Immature natural killer cell (primary cell): ENCODE results near the gene GPR161. TPM values are rescaled to one million over a fixed set of nuclear protein-coding genes. Genes with fewer than 3 reads are reported as not detected.

Experiments used
- DNase-seq, 3 donors: peaks; one replicate each; pipeline ENCODE4 v3.0.0; 2022; ENCODE audit warnings: mixed read lengths in 1 of 3
- H3K27ac Mint-ChIP-seq, 6 donors: one replicate each; pipeline ENCODE4 v1.8.0; 2020; ENCODE audit warnings: mixed read lengths in 6 of 6, mild to moderate bottlenecking in 5 of 6, inconsistent platforms in 4 of 6, moderate library complexity in 3 of 6
- H3K27me3 Mint-ChIP-seq, 3 donors: one replicate each; pipeline ENCODE4 v1.8.0; 2020 to 2021; ENCODE audit warnings: low read depth in 3 of 3, mild to moderate bottlenecking in 3 of 3, mixed read lengths in 3 of 3, moderate library complexity in 3 of 3, inconsistent platforms in 1 of 3
- H3K36me3 Mint-ChIP-seq, 3 donors: one replicate each; pipeline ENCODE4 v1.8.0; 2020; ENCODE audit warnings: mixed read lengths in 3 of 3, inconsistent platforms in 2 of 3, mild to moderate bottlenecking in 2 of 3
- H3K4me1 Mint-ChIP-seq, 2 donors: one replicate each; pipeline ENCODE4 v1.8.0; 2020; ENCODE audit warnings: inconsistent platforms in 2 of 2, mild to moderate bottlenecking in 2 of 2, mixed read lengths in 2 of 2, moderate library complexity in 1 of 2
- H3K4me3 Mint-ChIP-seq, 5 donors: one replicate each; pipeline ENCODE4 v1.8.0; 2020; ENCODE audit warnings: mild to moderate bottlenecking in 5 of 5, mixed read lengths in 5 of 5, inconsistent platforms in 3 of 5, moderate library complexity in 3 of 5
- H3K9me3 Mint-ChIP-seq, 6 donors: one replicate each; pipeline ENCODE4 v1.8.0; 2020; ENCODE audit warnings: mild to moderate bottlenecking in 6 of 6, mixed read lengths in 6 of 6, inconsistent platforms in 4 of 6, moderate library complexity in 3 of 6
- polyA plus RNA-seq, 3 donors: library from polyadenylated mRNA; unstranded; fragments of 300-500 nt; fragmentation: Illumina TruSeq; gene quantifications; one replicate each; pipeline ENCODE4 v1.2.3, GENCODE V29; 2021

The GPR161 gene
- polyA plus RNA-seq, 3 donors from 2014 or later = not detected

DNA sequence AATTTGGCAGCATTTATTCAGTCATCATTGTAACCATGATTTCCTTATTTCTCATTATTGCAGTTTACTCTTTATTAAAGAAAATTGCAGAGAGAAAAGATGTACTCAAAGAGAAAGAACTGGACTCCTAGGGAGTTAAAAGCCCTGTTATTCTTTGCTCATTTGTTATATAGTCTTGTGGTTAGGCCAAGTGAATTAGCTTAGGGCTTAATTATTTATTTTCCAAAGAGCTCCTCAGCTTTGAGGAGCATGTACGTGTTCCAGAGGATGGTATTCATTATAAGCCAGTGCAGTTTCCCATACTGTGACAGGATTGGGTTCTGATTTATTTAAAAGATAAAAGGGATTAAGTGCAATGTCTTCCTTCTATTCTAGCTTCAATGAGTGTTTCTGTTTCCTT lies 86.4 kb downstream of the GPR161 start:
- H3K4me1 Mint-ChIP-seq = peaks cover 13 to 20% of the 10 kb centered on the region in 2 donors
- no peaks in the 10 kb centered on the region for H3K27me3 Mint-ChIP-seq
- H3K27ac Mint-ChIP-seq = no peak overlapping the region
- DNase-seq = no peak
- H3K4me3 Mint-ChIP-seq = no peak overlapping the region
- H3K36me3 Mint-ChIP-seq = peaks cover 0 to 12% (median 7%) of the 10 kb centered on the region in 3 donors
- no peaks in the 10 kb centered on the region for H3K9me3 Mint-ChIP-seq

- no peak overlapping the region for H3K4me3 Mint-ChIP-seq
- peaks cover 0 to 27% (median 12%) of the 10 kb centered on the region in 3 donors for H3K36me3 Mint-ChIP-seq
- H3K27me3 Mint-ChIP-seq = no peaks in the 10 kb centered on the region
- no peaks in the 10 kb centered on the region for H3K4me1 Mint-ChIP-seq
- no peak overlapping the region for H3K27ac Mint-ChIP-seq
- no peaks in the 10 kb centered on the region for H3K9me3 Mint-ChIP-seq
- DNase-seq = no peak
Observed at GRCh38 chr1:168045311-168045710, 91.4 kb downstream of the GPR161 start.

DNA sequence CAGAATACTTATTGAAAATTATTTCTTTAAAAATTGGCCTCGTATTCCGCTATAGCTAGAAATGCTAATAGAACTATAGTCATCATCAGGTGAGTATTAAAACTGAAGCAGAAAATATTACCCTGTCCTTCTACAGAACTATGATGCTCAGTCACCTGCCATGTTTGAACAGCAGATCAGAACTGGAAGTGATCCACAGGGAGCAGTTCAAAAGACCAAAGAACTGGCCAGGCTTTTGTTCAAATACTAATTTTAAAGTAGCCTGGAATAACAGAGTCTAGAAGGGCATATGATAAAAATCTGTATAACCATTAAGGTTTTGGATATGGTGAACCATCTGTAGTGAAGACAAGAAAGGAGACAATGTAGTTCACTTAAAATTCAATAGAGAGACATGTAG lies 94.4 kb downstream of the GPR161 start:
- Mint-ChIP-seq H3K4me3 (no peak overlapping the region), H3K27me3 (no peaks in the 10 kb centered on the region), H3K4me1 (no peaks in the 10 kb centered on the region), H3K9me3 (no peaks in the 10 kb centered on the region), H3K36me3 (peaks cover 0 to 26% (median 13%) of the 10 kb centered on the region in 3 donors), H3K27ac (no peak overlapping the region)
- no peak for DNase-seq

DNA sequence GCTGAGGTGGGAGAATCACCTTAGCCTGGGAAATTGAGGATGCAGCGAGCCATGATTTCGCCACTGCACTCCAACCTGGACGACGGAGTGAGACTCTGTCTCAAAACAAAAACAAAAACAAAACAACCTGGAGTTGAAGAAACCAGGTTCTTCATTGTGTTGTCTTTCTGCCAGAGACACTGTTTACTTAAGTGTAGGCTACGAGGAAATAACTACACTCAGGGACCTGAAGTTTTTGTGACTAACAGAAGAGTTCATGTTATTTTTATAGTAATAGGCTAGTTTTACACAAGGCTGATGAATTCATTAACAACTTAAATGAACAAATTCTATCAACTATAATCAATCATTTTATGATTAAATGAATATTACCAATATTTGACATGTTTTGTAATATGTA lies 101.4 kb downstream of the GPR161 start:
- Mint-ChIP-seq H3K27ac (no peak overlapping the region), H3K4me1 (no peaks in the 10 kb centered on the region), H3K27me3 (no peaks in the 10 kb centered on the region), H3K36me3 (peaks cover 3 to 4% (median 4%) of the 10 kb centered on the region in 3 donors), H3K4me3 (no peak overlapping the region), H3K9me3 (no peaks in the 10 kb centered on the region)
- DNase-seq = no peak

GRCh38 chr1:168032029-168032428 lies 104.7 kb downstream of the GPR161 start:
- no peak overlapping the region for H3K27ac Mint-ChIP-seq
- DNase-seq = no peak
- H3K4me1 Mint-ChIP-seq = no peaks in the 10 kb centered on the region
- H3K27me3 Mint-ChIP-seq = no peaks in the 10 kb centered on the region
- H3K4me3 Mint-ChIP-seq = no peak overlapping the region
- no peaks in the 10 kb centered on the region for H3K9me3 Mint-ChIP-seq
- H3K36me3 Mint-ChIP-seq = peaks cover 0 to 4% (median 3%) of the 10 kb centered on the region in 3 donors

DNA sequence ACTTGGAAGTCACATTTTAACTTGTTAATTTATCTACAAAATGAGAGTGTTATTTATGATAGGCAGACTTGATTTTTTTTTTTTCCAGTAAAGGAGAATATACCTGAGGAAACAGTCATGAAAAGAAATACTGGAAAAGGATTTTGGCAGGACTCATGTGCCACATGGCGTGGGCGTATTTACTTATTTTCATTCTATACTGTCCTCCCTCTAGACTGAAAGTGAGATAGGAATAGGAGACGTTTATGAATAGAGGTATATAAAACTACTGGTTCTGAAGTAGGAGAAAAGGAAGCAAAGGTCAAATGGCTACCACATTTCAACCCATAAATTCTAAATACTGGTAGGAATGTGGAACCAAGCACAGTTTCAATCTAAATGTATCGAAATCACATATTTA lies 105.1 kb downstream of the GPR161 start:
- no peaks in the 10 kb centered on the region for H3K9me3 Mint-ChIP-seq
- H3K27me3 Mint-ChIP-seq = no peaks in the 10 kb centered on the region
- no peak for DNase-seq
- peaks cover 0 to 4% (median 3%) of the 10 kb centered on the region in 3 donors for H3K36me3 Mint-ChIP-seq
- no peaks in the 10 kb centered on the region for H3K4me1 Mint-ChIP-seq
- no peak overlapping the region for H3K27ac Mint-ChIP-seq
- H3K4me3 Mint-ChIP-seq = no peak overlapping the region

DNA sequence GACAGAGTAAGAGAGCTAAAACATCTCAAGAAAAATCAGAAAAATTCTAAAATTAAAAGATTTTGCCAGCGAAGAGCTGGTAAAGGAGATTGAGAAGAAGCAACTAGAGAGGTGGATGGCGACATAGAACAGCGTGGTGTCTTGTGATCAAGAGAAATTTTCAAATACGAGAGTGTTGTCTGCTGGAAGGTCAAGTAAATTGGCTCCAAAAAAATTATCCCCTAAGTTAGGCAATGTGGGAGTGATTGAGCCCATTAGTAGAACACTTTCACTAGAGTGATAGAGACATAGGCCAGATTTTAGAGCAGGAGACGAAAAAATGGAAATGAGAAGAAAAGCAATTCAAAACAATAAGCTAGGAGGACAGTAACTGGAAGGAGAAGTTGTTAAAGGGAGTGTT lies 105.5 kb downstream of the GPR161 start:
- Mint-ChIP-seq H3K27ac (no peak overlapping the region), H3K4me3 (no peak overlapping the region), H3K4me1 (no peaks in the 10 kb centered on the region), H3K27me3 (no peaks in the 10 kb centered on the region), H3K9me3 (no peaks in the 10 kb centered on the region), H3K36me3 (peaks cover 0 to 4% (median 3%) of the 10 kb centered on the region in 3 donors)
- no peak for DNase-seq

Other genes starting within 250 kb of the GPR161 start
- not detected for gene ADCY10, start 222.8 kb downstream of the GPR161 start, polyA plus RNA-seq
- 10 to 100 TPM in 2 of 3 donors, 1 to 10 TPM in 1; 9.6 to 13.6 (median 10.3) TPM for gene DCAF6, start 200.2 kb downstream of the GPR161 start, polyA plus RNA-seq
- 100 to 1,000 TPM in 2 of 3 donors, 10 to 100 TPM in 1; 76.5 to 119 (median 104) TPM for gene MPC2, start 199.9 kb downstream of the GPR161 start, polyA plus RNA-seq
- gene TIPRL, start 42.0 kb upstream of the GPR161 start, polyA plus RNA-seq = 10 to 100 TPM; 26.9 to 51.6 (median 51.4) TPM
- 10 to 100 TPM; 31.1 to 72.6 (median 46.7) TPM for gene SFT2D2, start 89.1 kb upstream of the GPR161 start, polyA plus RNA-seq
- gene TBX19, start 143.9 kb upstream of the GPR161 start, polyA plus RNA-seq = 1 to 10 TPM; 1.2 to 6.2 (median 3.4) TPM